Activated naive CD4-positive, alpha-beta T cell treated with anti-CD3 and anti-CD28 coated beads, Interleukin-2, amount 50 U/mL, for 24 hours (primary cell): ENCODE data around the gene AQP5.

Experiments
- H3K27ac Mint-ChIP-seq: one replicate; pipeline ENCODE4 v1.8.0; 2021; ENCODE audit warnings: mild to moderate bottlenecking, mixed read lengths
- H3K27me3 Mint-ChIP-seq: one replicate; pipeline ENCODE4 v1.8.0; 2021; ENCODE audit warnings: mixed read lengths
- H3K36me3 Mint-ChIP-seq: one replicate; pipeline ENCODE4 v1.8.0; 2021; ENCODE audit warnings: mixed read lengths
- H3K4me1 Mint-ChIP-seq: one replicate; pipeline ENCODE4 v1.8.0; 2021; ENCODE audit warnings: mixed read lengths
- H3K4me3 Mint-ChIP-seq: one replicate; pipeline ENCODE4 v1.8.0; 2021; ENCODE audit warnings: mild to moderate bottlenecking, mixed read lengths
- H3K9me3 Mint-ChIP-seq: one replicate; pipeline ENCODE4 v1.8.0; 2021; ENCODE audit warnings: mixed read lengths

The AQP5 gene

DNA sequence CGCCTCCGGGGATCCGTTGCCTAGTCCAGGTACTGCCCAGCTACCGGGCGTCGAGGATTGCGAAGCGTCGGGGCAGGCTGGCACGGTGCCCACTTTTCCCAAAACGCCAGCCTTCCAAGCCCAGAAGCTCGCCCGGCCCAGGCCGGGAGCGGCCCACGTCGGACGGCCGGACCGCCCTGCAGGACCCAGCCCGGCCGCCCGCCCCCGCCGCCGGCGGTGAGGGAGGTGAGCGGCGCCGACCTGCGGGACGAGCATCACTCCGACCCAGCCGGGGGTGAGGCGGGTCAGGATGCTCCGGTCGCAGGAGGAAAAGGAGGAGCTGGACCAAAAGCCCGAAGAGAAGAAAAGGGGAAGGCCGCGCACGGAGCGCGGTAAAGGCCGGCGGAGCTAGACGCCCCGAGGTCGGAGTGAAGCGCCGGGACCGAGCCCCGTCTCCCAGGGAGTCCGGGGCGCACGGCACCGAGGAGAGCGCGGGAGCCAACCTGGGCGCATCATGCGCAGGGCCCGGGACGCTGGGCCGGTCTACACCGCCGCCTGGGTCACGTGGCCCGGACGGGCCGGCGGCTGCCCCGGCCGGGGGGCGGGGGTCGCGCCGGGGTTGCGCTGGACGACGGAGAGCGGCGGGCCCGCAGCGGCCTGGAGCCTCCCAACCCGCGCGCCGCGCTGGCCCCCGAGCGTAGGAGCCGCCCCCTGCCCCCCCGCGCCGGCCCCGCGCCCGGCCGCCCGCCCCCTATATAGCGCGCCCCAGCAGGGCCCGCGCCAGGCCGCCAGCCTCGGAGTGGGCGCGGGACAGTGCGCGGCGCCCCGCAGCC is at the start of gene AQP5:
TSS of gene AQP5 (plus strand) at position 762 of the 812 bp plus-strand sequence. CDS start 146 bp downstream, outside the sequence.
- peaks cover 52% of the 10 kb centered on the region for H3K27me3 Mint-ChIP-seq
- no peaks in the 10 kb centered on the region for H3K36me3 Mint-ChIP-seq
- peak within 1 kb of the TSS; percentile 70 for H3K4me3 Mint-ChIP-seq
- H3K27ac Mint-ChIP-seq: no peak within 1 kb of the TSS
- H3K9me3 Mint-ChIP-seq: no peaks in the 10 kb centered on the region
- peaks cover 7% of the 10 kb centered on the region for H3K4me1 Mint-ChIP-seq

DNA sequence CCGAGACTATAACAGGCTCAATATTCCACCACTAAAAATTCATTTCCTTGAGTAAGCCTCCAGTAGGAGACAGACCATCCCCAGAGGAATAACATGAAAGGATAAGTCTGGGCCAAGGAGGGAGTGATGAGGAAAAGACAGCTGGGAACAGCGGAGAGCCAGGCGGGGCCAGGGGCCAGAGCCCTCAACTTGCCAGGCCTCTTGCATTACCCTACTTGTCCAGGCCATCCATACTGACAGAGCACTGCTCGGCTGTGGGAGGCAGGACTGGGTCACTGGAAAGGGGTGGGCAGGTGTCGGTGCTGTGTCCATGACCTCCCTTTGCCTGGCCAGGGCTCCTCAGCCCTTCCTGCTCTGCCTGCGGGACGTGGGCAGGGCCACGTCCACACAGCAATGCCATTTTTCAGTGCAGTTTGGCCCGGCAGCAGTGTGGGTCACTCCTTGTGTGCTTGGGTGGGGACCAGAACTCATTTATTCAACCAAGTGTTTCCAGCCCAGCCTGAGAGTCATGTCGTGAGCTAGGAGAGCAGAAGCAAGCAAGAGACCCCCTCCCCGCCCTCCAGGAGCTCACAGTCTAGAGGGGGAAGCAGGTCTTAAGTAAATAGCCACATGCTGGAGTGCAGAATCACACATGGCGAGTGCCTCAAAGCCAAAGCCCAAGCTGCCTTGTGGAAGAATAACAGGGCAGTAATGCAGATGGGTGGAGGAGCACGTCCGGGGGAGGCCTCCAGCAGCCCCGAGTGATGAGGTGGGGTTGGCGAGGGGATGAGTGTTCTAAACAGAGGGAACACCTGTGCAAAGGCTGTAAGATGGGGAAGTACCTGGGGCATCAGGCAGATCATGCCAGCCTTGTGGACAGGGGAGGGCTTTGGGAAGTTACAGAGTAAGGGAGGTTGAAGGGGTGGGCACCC is 49.1 kb upstream of the AQP5 start:
- H3K4me3 Mint-ChIP-seq: no peak overlapping the region
- H3K4me1 Mint-ChIP-seq: no peaks in the 10 kb centered on the region
- no peaks in the 10 kb centered on the region for H3K9me3 Mint-ChIP-seq
- H3K27me3 Mint-ChIP-seq: no peaks in the 10 kb centered on the region
- no peaks in the 10 kb centered on the region for H3K36me3 Mint-ChIP-seq
- no peak overlapping the region for H3K27ac Mint-ChIP-seq

DNA sequence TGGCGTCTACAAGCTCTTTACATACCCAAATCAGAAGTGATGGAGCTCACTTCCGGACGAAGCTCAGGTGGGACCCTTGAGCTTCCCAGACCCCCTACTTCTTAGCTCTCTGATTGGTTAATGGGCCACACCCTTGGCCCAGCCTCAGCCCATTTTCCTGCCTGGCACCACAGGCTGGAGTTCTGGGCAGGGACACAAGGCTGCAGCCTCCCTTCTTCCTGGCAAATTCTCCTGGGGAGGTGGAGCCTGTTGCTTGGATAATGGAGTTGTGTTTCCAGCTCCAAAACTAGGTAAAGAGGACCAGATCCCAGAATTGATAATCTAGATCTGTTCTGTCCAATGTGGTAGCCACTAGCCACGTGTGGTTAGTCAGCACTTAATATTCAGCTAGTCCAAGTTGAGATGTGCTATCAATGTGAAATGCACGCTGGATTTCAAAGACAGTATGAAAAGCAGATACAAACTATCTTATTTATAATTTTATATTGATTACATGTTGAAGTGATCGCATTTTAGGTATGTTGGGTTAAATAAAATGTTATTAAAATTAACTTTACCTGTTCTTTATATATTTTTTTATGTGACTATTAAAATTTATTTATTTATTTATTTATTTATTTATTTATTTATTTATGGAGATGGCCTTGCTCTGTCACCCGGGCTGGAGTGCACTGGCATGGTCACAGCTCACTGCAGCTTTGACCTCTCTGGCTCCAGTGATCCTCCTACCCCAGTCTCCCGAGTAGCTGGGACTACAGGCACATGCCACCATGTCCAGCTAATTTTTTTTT is 45.3 kb upstream of the AQP5 start:
- Mint-ChIP-seq H3K27ac (no peak overlapping the region), H3K9me3 (no peaks in the 10 kb centered on the region), H3K4me1 (no peaks in the 10 kb centered on the region), H3K27me3 (no peaks in the 10 kb centered on the region), H3K36me3 (no peaks in the 10 kb centered on the region), H3K4me3 (no peak overlapping the region)

GRCh38 chr12:49917166-49917787 is 44.4 kb upstream of the AQP5 start:
- Mint-ChIP-seq H3K27ac (no peak overlapping the region), H3K4me3 (no peak overlapping the region), H3K27me3 (no peaks in the 10 kb centered on the region)

GRCh38 chr12:49917788-49918173 is 43.9 kb upstream of the AQP5 start:
- Mint-ChIP-seq H3K4me3 (no peak overlapping the region), H3K27me3 (no peaks in the 10 kb centered on the region), H3K9me3 (no peaks in the 10 kb centered on the region), H3K36me3 (no peaks in the 10 kb centered on the region), H3K4me1 (no peaks in the 10 kb centered on the region), H3K27ac (no peak overlapping the region)

More at GRCh38 chr12:49917166-49917787, 44.4 kb upstream of the AQP5 start:
- Mint-ChIP-seq H3K36me3 (no peaks in the 10 kb centered on the region), H3K4me1 (no peaks in the 10 kb centered on the region), H3K9me3 (no peaks in the 10 kb centered on the region)

GRCh38 chr12:49920241-49920914 is 41.3 kb upstream of the AQP5 start:
- H3K36me3 Mint-ChIP-seq: no peaks in the 10 kb centered on the region
- H3K27ac Mint-ChIP-seq: peak overlapping the region; percentile 43
- no peaks in the 10 kb centered on the region for H3K27me3 Mint-ChIP-seq
- no peak overlapping the region for H3K4me3 Mint-ChIP-seq
- H3K9me3 Mint-ChIP-seq: no peaks in the 10 kb centered on the region
- H3K4me1 Mint-ChIP-seq: no peaks in the 10 kb centered on the region

- H3K4me3 Mint-ChIP-seq: no peak overlapping the region
- H3K27me3 Mint-ChIP-seq: no peaks in the 10 kb centered on the region
- no peaks in the 10 kb centered on the region for H3K4me1 Mint-ChIP-seq
- no peaks in the 10 kb centered on the region for H3K9me3 Mint-ChIP-seq
- H3K27ac Mint-ChIP-seq: no peak overlapping the region
- no peaks in the 10 kb centered on the region for H3K36me3 Mint-ChIP-seq
Measured at GRCh38 chr12:49920915-49921286, 40.8 kb upstream of the AQP5 start.

GRCh38 chr12:49921299-49921698 is 40.4 kb upstream of the AQP5 start:
- Mint-ChIP-seq H3K27me3 (no peaks in the 10 kb centered on the region), H3K27ac (no peak overlapping the region), H3K36me3 (no peaks in the 10 kb centered on the region), H3K9me3 (no peaks in the 10 kb centered on the region), H3K4me1 (no peaks in the 10 kb centered on the region), H3K4me3 (no peak overlapping the region)

- H3K9me3 Mint-ChIP-seq: no peaks in the 10 kb centered on the region
- no peaks in the 10 kb centered on the region for H3K27me3 Mint-ChIP-seq
- H3K4me1 Mint-ChIP-seq: no peaks in the 10 kb centered on the region
- H3K4me3 Mint-ChIP-seq: no peak overlapping the region
- peak overlapping the region; percentile 8 for H3K27ac Mint-ChIP-seq
- H3K36me3 Mint-ChIP-seq: no peaks in the 10 kb centered on the region
Measured at GRCh38 chr12:49921936-49922335, 39.7 kb upstream of the AQP5 start.

DNA sequence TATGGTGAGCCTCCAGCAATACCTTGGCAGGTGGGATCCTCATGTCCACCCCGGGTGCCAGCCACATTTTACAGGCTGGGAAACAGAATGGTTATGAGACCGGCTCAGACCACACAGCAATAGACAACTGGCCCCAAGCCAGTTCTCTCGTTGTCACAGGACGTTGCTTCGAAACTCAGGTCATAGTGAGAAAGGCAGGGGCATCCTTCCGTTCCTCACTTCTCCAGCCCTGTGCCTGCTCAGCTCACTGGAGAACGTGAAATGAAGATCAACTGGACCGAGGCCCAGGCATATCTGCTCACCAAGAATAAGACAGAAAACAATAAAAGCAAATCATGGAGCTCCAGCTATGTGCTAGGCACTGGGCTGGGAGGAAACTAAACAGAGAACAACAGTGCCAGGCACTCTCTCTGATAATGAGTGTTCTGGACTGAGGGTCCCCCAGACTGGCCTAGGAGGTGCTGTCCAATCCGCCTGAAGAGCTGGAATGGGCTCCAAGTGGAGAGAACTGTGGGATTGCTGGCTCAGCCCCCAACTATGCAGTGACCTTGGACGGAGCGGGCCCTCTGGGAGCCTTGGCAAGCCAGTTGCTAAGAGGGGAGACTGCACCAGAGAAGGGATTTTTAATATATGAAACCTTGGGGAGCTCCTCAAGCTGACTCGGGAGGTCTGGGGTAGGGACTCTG is 39.2 kb upstream of the AQP5 start:
- no peaks in the 10 kb centered on the region for H3K9me3 Mint-ChIP-seq
- no peaks in the 10 kb centered on the region for H3K4me1 Mint-ChIP-seq
- no peak overlapping the region for H3K4me3 Mint-ChIP-seq
- no peaks in the 10 kb centered on the region for H3K36me3 Mint-ChIP-seq
- no peaks in the 10 kb centered on the region for H3K27me3 Mint-ChIP-seq
- no peak overlapping the region for H3K27ac Mint-ChIP-seq

DNA sequence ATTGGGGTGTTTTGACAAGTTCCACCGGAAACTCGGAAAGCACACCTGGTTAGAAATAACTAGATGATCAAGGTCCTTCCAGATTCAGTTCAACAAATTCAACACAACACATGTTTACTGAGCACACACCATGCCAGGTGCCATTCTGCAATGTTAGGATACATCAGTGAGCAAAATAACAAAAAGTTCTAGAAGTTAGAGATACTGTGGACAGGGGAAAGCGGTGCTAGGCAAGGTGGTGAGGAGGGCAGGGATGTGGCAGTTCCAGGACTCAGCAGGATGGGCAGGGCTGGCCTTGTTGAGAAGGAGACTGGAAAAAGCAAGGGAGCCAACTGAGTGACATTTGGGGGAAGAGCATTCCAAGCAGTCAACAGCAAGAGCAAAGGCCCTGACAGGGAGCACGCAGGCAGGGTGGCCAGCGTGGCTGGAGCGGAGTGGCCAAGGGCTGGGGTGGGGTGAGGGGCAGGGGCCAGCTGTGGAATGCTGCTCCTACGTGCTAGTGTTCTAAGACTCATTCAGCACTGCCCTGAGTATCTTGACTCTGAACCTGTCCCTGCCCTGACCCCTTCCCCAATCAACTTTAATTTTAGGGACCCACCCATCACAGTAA is 38.5 kb upstream of the AQP5 start:
- H3K27me3 Mint-ChIP-seq: no peaks in the 10 kb centered on the region
- H3K4me1 Mint-ChIP-seq: no peaks in the 10 kb centered on the region
- no peaks in the 10 kb centered on the region for H3K9me3 Mint-ChIP-seq
- no peaks in the 10 kb centered on the region for H3K36me3 Mint-ChIP-seq
- H3K4me3 Mint-ChIP-seq: no peak overlapping the region
- no peak overlapping the region for H3K27ac Mint-ChIP-seq

GRCh38 chr12:49923880-49924556 is 37.7 kb upstream of the AQP5 start:
- Mint-ChIP-seq H3K9me3 (no peaks in the 10 kb centered on the region), H3K27me3 (no peaks in the 10 kb centered on the region), H3K4me1 (no peaks in the 10 kb centered on the region), H3K4me3 (no peak overlapping the region), H3K27ac (no peak overlapping the region), H3K36me3 (no peaks in the 10 kb centered on the region)

DNA sequence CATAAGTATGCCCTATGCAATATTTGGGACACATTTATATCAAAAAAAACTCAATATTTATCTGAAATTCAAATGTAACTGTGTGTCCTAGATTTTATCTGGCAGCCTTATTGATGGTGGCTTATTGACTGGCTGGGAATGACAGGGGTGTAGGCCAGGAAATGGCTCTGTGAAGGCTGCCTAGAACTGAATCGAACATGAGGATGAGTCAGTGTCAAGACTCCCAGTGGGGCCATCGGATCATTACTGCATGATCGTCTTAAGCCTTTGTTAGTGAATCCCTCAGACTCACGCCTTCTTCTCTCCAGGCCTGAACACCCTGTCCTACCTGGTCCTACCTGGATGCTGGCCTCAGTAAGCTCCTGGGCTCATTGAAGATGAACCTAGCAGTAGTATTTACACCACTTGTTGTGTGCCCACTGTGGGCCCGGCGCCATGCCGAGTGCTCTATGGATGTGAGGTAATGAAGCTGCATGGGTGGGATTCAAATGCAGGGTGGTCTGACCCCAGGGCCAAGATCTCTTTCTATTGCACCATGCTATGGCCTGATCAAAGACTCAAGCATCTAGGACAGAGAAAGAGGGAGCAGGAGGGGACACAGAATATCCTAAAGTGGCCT is 36.9 kb upstream of the AQP5 start:
- Mint-ChIP-seq H3K9me3 (no peaks in the 10 kb centered on the region), H3K4me1 (no peaks in the 10 kb centered on the region), H3K27ac (no peak overlapping the region), H3K36me3 (no peaks in the 10 kb centered on the region), H3K27me3 (no peaks in the 10 kb centered on the region), H3K4me3 (no peak overlapping the region)
